Spleen (tissue), 11 donors: ENCODE results near the gene HERPUD1. TPM values are rescaled to one million over a fixed set of nuclear protein-coding genes. Genes with fewer than 3 reads are reported as not detected.
A peak's percentile ranks its signal among the peaks of the same experiment; 100 is the strongest.

Source experiments
- DNase-seq: peaks from one replicate; pipeline ENCODE4 v3.0.0-alpha.2; 2020
- H3K27ac ChIP-seq, 8 donors: fragments of 200-600 bp; sonication (generic) in 7 of 8; 1 replicate in 4 of 8; 2 replicates in 4 of 8; pipeline versions ENCODE4 v1.5.0 to v1.8.0; 2016 to 2021; ENCODE audit warnings: inconsistent platforms in 4 of 8, mild to moderate bottlenecking in 4 of 8, moderate library complexity in 1 of 8
- H3K27me3 ChIP-seq, 7 donors: fragments of 200-600 bp; sonication (generic) in 6 of 7; replicated peaks in 1 of 7; 1 replicate in 4 of 7; 2 replicates in 3 of 7; pipeline versions ENCODE4 v1.5.0 to v1.8.0; 2016 to 2021; ENCODE audit warnings: inconsistent platforms in 3 of 7, mild to moderate bottlenecking in 1 of 7
- H3K36me3 ChIP-seq, 6 donors: fragments of 200-600 bp; sonication (generic) in 5 of 6; 1 replicate in 4 of 6; 2 replicates in 2 of 6; pipeline versions ENCODE4 v1.5.0 to v1.8.0; 2016 to 2021; ENCODE audit warnings: inconsistent platforms in 2 of 6
- H3K4me1 ChIP-seq, 6 donors: fragments of 200-600 bp; sonication (generic) in 5 of 6; 1 replicate in 3 of 6; 2 replicates in 3 of 6; pipeline versions ENCODE4 v1.5.0 to v1.8.0; 2016 to 2021; ENCODE audit warnings: inconsistent platforms in 3 of 6
- H3K4me3 ChIP-seq, 8 donors: fragments of 200-600 bp; sonication (generic) in 7 of 8; 1 replicate in 4 of 8; 2 replicates in 4 of 8; pipeline versions ENCODE4 v1.5.0 to v1.8.0; 2016 to 2021; ENCODE audit warnings: inconsistent platforms in 4 of 8, mild to moderate bottlenecking in 4 of 8, moderate library complexity in 2 of 8
- H3K9me3 ChIP-seq, 8 donors: fragments of 200-600 bp; sonication (generic) in 7 of 8; 1 replicate in 4 of 8; 2 replicates in 4 of 8; pipeline versions ENCODE4 v1.5.0 to v1.8.0; 2016 to 2021; ENCODE audit warnings: inconsistent platforms in 4 of 8
- CTCF ChIP-seq, 11 experiments: fragments of 200-600 bp in 7 of 11; fragments of 450-650 bp in 4 of 11; sonication (generic) in 4 of 11; IDR thresholded peaks in 8 of 11; conservative IDR thresholded peaks in 3 of 11; 1 replicate in 7 of 11; 2 replicates in 4 of 11; pipeline versions ENCODE4 v1.4.0 to v1.8.0; 2016 to 2021; ENCODE audit warnings: antibody characterized with exemption in 11 of 11, inconsistent platforms in 4 of 11, mild to moderate bottlenecking in 1 of 11
- POLR2A ChIP-seq, 3 donors: fragments of 450-650 bp; IDR thresholded peaks; one replicate each; pipeline ENCODE4 v1.5.1; 2017; ENCODE audit warnings: antibody characterized with exemption in 3 of 3, mild to moderate bottlenecking in 1 of 3
- POLR2AphosphoS5 ChIP-seq, 3 donors: sonication (generic); formaldehyde crosslinking; IDR thresholded peaks; one replicate each; pipeline ENCODE4 v1.5.1; 2017; ENCODE audit warnings: antibody characterized with exemption in 3 of 3
- WGBS, 5 donors: extraction: QIAGEN DNeasy Blood & Tissue Kit in 3 of 5; methylation state at CpG; one replicate each; pipeline versions ENCODE4 v1.1.5 to v1.1.7; 2013 to 2018; 5-methylcytosine and 5-hydroxymethylcytosine counted together
- intact Hi-C: fragments of 100-400 bp; cut with DNase I; formaldehyde crosslinking; loops from one replicate; pipeline ENCODE4 v1.15.0; 2023; ENCODE audit warnings: low total_unique reads
- polyA plus RNA-seq, 3 donors: library from polyadenylated mRNA; stranded (reverse); fragments of 200-250 nt; gene quantifications; one replicate each; pipeline ENCODE4 v1.2.1, GENCODE V29; 2013
- total RNA-seq, 7 donors: library from RNA; depleted of rRNA in 3 of 7; stranded (reverse); fragments of >200 nt in 3 of 7; fragmentation: NEBNext Ultra II Directional in 4 of 7; extraction: Animal tissue kit (Norgen Biotek cat#: 25700) in 4 of 7; gene quantifications; one replicate each; pipeline versions ENCODE4 v1.1.0 to v1.2.1, GENCODE V29; 2016 to 2021
- donor health status: healthy with polysubstance abuse.
- donor health status: DM: no; HTN: no; CAD: no; lungs with moderate emphysema.
- donor health status: DM: no; HTN: no; CAD: no.
- donor health status: Bipolar disorder and iron deficiency.
- donor health status: healthy.
- donor health status: DM: no; HTN: no; CAD: no.
- donor health status: DM: yes; HTN: yes; CAD: no.

HERPUD1 gene
- total and polyA plus RNA-seq, 10 donors, result 84.1 to 370 (median 193) TPM

- no peaks in the 10 kb centered on the region for H3K9me3 ChIP-seq
- H3K4me1 ChIP-seq, result peaks cover 0 to 65% (median 34%) of the 10 kb centered on the region in 6 donors
- H3K27me3 ChIP-seq, result no peaks in the 10 kb centered on the region
- peaks cover 10 to 91% (median 64%) of the 10 kb centered on the region in 6 donors for H3K36me3 ChIP-seq
- DNase-seq, result no peak
- H3K27ac ChIP-seq, result peak overlapping the region in 6 of 8 donors; percentile 6 to 65 (median 23)
- TF ChIP-seq POLR2AphosphoS5 (IDR thresholded peaks at IDR 0.05), result peak in 2 of 3 donors; percentile 18 to 75
- TF ChIP-seq CTCF (IDR thresholded peaks at IDR 0.05 in 8 of 11, conservative IDR thresholded peaks at IDR 0.05 in 3 of 11), result no peak
- H3K4me3 ChIP-seq, result no peak overlapping the region
- 54 to 70% (median 55%) methylated on average over 2 of the region's 2 CpGs for WGBS, 5 donors
- intact Hi-C loops, result no loop called here
These were observed 13.3 kb downstream of the HERPUD1 start for GRCh38 chr16:56944954-56945839.

- intact Hi-C loops, result no loop called here
These were observed 14.0 kb downstream of the HERPUD1 start for GRCh38 chr16:56945847-56946527.

DNA sequence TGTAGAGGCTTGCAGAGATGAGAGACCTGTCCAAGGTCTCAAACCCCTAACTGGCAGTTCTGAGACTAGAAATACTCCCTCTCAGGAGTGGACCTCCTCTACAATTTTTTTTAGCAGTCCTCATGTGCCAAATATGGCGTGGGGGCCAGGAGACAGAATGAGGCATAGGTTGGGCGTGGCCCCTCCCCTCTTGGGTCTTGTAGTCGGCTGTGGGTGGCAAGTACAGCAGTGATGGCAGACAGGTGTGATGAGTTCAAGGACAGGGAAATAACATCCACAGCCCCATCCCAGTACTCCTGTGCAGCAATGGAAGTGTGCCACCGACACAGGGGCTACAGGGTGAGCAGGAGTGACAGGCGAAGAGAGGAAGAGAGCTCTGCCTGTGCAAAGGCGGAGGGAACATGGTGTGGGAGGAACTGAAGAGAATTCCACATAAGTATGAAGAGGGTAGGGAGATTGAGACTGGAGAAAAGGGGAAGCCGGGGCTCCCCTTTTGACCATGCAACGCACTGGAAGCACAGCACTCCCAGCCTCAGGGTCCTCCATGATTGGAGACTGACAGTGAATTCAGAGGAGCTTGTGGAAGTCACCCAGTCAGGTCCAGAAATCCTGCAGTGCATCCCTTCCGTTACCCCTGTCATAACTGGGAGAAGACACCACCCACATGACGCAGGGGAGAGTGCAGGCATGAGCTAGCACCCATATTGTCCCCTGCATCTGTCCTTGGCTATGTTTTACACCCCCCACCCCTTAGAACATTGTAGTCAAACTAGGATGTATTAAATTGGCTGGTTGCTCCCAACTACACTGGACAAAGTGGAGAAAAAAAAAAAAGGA lies 15.0 kb downstream of the HERPUD1 start:
- no peaks in the 10 kb centered on the region for H3K9me3 ChIP-seq
- intact Hi-C loops, result no loop called here
- no peak overlapping the region for H3K4me3 ChIP-seq
- peaks cover 0 to 65% (median 35%) of the 10 kb centered on the region in 6 donors for H3K4me1 ChIP-seq
- TF ChIP-seq CTCF (IDR thresholded peaks at IDR 0.05 in 8 of 11, conservative IDR thresholded peaks at IDR 0.05 in 3 of 11), result no peak
- peak in 2 of 3 donors; percentile 73 to 80 for TF ChIP-seq POLR2AphosphoS5 (IDR thresholded peaks at IDR 0.05)
- DNase-seq, result no peak
- WGBS, 5 donors, result 69 to 86% (median 77%) methylated on average over 10 of the region's 10 CpGs
- peak overlapping the region in 6 of 8 donors; percentile 2 to 33 (median 18) for H3K27ac ChIP-seq
- no peaks in the 10 kb centered on the region for H3K27me3 ChIP-seq
- peaks cover 10 to 73% (median 46%) of the 10 kb centered on the region in 6 donors for H3K36me3 ChIP-seq

More at GRCh38 chr16:56945847-56946527, 14.0 kb downstream of the HERPUD1 start:
- 80 to 87% (median 84%) methylated on average over 12 of the region's 12 CpGs for WGBS, 5 donors
- DNase-seq, result no peak
- Histone ChIP-seq H3K36me3 (peaks cover 10 to 83% (median 56%) of the 10 kb centered on the region in 6 donors), H3K27ac (peak overlapping the region in 4 of 8 donors; percentile 2 to 33 (median 18)), H3K9me3 (no peaks in the 10 kb centered on the region), H3K4me1 (peaks cover 0 to 65% (median 34%) of the 10 kb centered on the region in 6 donors), H3K4me3 (no peak overlapping the region), H3K27me3 (no peaks in the 10 kb centered on the region)
- peak in 2 of 3 donors; percentile 25 to 43 for TF ChIP-seq POLR2AphosphoS5 (IDR thresholded peaks at IDR 0.05)
- TF ChIP-seq CTCF (IDR thresholded peaks at IDR 0.05 in 8 of 11, conservative IDR thresholded peaks at IDR 0.05 in 3 of 11), result no peak
- TF ChIP-seq POLR2A (IDR thresholded peaks at IDR 0.05), result no peak
